CD14-positive monocyte (primary cell): ENCODE results near the gene PSG7. TPM values are rescaled to one million over a fixed set of nuclear protein-coding genes. Genes with fewer than 3 reads are reported as not detected.
"Not testable (repeated sequence)": the region's sequence is repeated elsewhere in the genome, so short reads cannot be mapped to it uniquely, and the experiment has no call there.

Experiments used
- DNase-seq, 3 donors: peaks; one replicate each; pipeline ENCODE4 v3.0.0-alpha.2; 2011 to 2022
- H2AFZ ChIP-seq: 2 replicates; pipeline ENCODE4 v1.6.0; 2012; ENCODE audit warnings: mild to moderate bottlenecking, low read depth, low read length, inconsistent platforms; ENCODE audit not compliant: insufficient read depth, poor library complexity, severe bottlenecking
- H3K27ac ChIP-seq, 2 donors: 1 replicate in 1 of 2; 2 replicates in 1 of 2; pipeline ENCODE4 v1.5.1; 2012 to 2013; ENCODE audit warnings: low read length in 2 of 2, control low read depth in 1 of 2, inconsistent platforms in 1 of 2, low read depth in 1 of 2, mild to moderate bottlenecking in 1 of 2
- H3K27me3 ChIP-seq, 2 donors: one replicate each; pipeline versions ENCODE4 v1.6.0 to v1.6.1; 2011 to 2013; ENCODE audit warnings: low read length in 2 of 2; ENCODE audit not compliant: control insufficient read depth in 2 of 2, insufficient read depth in 2 of 2
- H3K36me3 ChIP-seq, 2 donors: replicated peaks in 1 of 2; 1 replicate in 1 of 2; 2 replicates in 1 of 2; pipeline versions ENCODE4 v1.5.1 to v1.6.1; 2012 to 2013; ENCODE audit warnings: low read length in 2 of 2, control low read depth in 1 of 2, inconsistent platforms in 1 of 2, mild to moderate bottlenecking in 1 of 2; ENCODE audit not compliant: insufficient read depth in 2 of 2, control insufficient read depth in 1 of 2
- H3K4me1 ChIP-seq, 2 donors: 1 replicate in 1 of 2; 2 replicates in 1 of 2; pipeline versions ENCODE4 v1.5.1 to v1.6.1; 2012 to 2013; ENCODE audit warnings: low read length in 2 of 2, control low read depth in 1 of 2, inconsistent platforms in 1 of 2, mild to moderate bottlenecking in 1 of 2, moderate library complexity in 1 of 2; ENCODE audit not compliant: insufficient read depth in 2 of 2, control insufficient read depth in 1 of 2
- H3K4me2 ChIP-seq: replicated peaks from 2 replicates; pipeline ENCODE3; 2012; ENCODE audit warnings: low read length, moderate library complexity, mild to moderate bottlenecking; ENCODE audit not compliant: poor library complexity, severe bottlenecking; ENCODE audit errors: extremely low read depth
- H3K4me3 ChIP-seq, 3 experiments: fragments of 200-600 bp in 1 of 3; sonication (generic) in 1 of 3; replicated peaks in 1 of 3; 1 replicate in 2 of 3; 2 replicates in 1 of 3; pipeline ENCODE4 v1.5.1; 2011 to 2013; ENCODE audit warnings: low read length in 3 of 3, mild to moderate bottlenecking in 3 of 3, control low read depth in 2 of 3, low read depth in 2 of 3, inconsistent platforms in 1 of 3, moderate library complexity in 1 of 3
- H3K79me2 ChIP-seq: 2 replicates; pipeline ENCODE4 v1.6.0; 2012; ENCODE audit warnings: mild to moderate bottlenecking, control low read depth, inconsistent platforms, low read length, moderate library complexity; ENCODE audit not compliant: insufficient read depth
- H3K9ac ChIP-seq: 2 replicates; pipeline ENCODE4 v1.6.0; 2017; ENCODE audit warnings: low read length, mild to moderate bottlenecking; ENCODE audit not compliant: insufficient read depth, poor library complexity, severe bottlenecking
- H3K9me3 ChIP-seq, 2 donors: replicated peaks in 1 of 2; 1 replicate in 1 of 2; 2 replicates in 1 of 2; pipeline versions ENCODE4 v1.5.1 to v1.6.1; 2012 to 2013; ENCODE audit warnings: low read length in 2 of 2, control low read depth in 1 of 2; ENCODE audit not compliant: control insufficient read depth in 1 of 2, insufficient read depth in 1 of 2
- H4K20me1 ChIP-seq: 2 replicates; pipeline ENCODE4 v1.6.0; 2012; ENCODE audit warnings: mild to moderate bottlenecking, low read length, control low read depth, moderate library complexity; ENCODE audit not compliant: insufficient read depth
- H3K27ac Mint-ChIP-seq, 7 donors: one replicate each; pipeline ENCODE4 v1.8.0; 2020; ENCODE audit warnings: mild to moderate bottlenecking in 7 of 7, mixed read lengths in 7 of 7, moderate library complexity in 6 of 7, inconsistent platforms in 2 of 7
- H3K27me3 Mint-ChIP-seq, 3 donors: one replicate each; pipeline ENCODE4 v1.8.0; 2021 to 2022; ENCODE audit warnings: low read depth in 3 of 3, mild to moderate bottlenecking in 3 of 3, mixed read lengths in 3 of 3, moderate library complexity in 3 of 3, inconsistent platforms in 1 of 3
- H3K36me3 Mint-ChIP-seq, 2 donors: one replicate each; pipeline ENCODE4 v1.8.0; 2020; ENCODE audit warnings: mixed read lengths in 2 of 2, inconsistent platforms in 1 of 2, mild to moderate bottlenecking in 1 of 2
- H3K4me1 Mint-ChIP-seq: one replicate; pipeline ENCODE4 v1.8.0; 2020; ENCODE audit warnings: mild to moderate bottlenecking, mixed read lengths
- H3K4me3 Mint-ChIP-seq, 2 donors: one replicate each; pipeline ENCODE4 v1.8.0; 2020; ENCODE audit warnings: mild to moderate bottlenecking in 2 of 2, mixed read lengths in 2 of 2, moderate library complexity in 1 of 2
- H3K9me3 Mint-ChIP-seq, 7 donors: one replicate each; pipeline ENCODE4 v1.8.0; 2020 to 2022; ENCODE audit warnings: mixed read lengths in 7 of 7, mild to moderate bottlenecking in 6 of 7, moderate library complexity in 6 of 7, inconsistent platforms in 2 of 7
- WGBS: methylation state at CpG from one replicate; pipeline ENCODE4 v1.1.5; 2013; ENCODE audit warnings: missing lambda C conversion rate; ENCODE audit not compliant: insufficient coverage; 5-methylcytosine and 5-hydroxymethylcytosine counted together
- intact Hi-C, 2 donors: fragments of 100-400 bp; cut with micrococcal nuclease; formaldehyde crosslinking; loops; one replicate each; pipeline versions ENCODE4 v1.15.0 to v1.15.1; 2023
- polyA plus RNA-seq, 3 donors: library from polyadenylated mRNA; depleted of rRNA in 1 of 3; unstranded in 2 of 3; stranded (reverse) in 1 of 3; fragments of 300-500 nt in 2 of 3; fragments of >200 nt in 1 of 3; fragmentation: Illumina TruSeq in 2 of 3; gene quantifications; 1 replicate in 2 of 3; 2 replicates in 1 of 3; pipeline ENCODE4 v1.2.3, GENCODE V29; 2012 to 2021
- TF ChIP-seq, protein P1 (sequence below): fragments of 200-600 bp; IDR thresholded peaks from one replicate; pipeline ENCODE4 v1.8.0; 2022; ENCODE audit warnings: antibody characterized with exemption, mild to moderate bottlenecking

Gene PSG7
- polyA plus RNA-seq, 3 donors = not detected

DNA sequence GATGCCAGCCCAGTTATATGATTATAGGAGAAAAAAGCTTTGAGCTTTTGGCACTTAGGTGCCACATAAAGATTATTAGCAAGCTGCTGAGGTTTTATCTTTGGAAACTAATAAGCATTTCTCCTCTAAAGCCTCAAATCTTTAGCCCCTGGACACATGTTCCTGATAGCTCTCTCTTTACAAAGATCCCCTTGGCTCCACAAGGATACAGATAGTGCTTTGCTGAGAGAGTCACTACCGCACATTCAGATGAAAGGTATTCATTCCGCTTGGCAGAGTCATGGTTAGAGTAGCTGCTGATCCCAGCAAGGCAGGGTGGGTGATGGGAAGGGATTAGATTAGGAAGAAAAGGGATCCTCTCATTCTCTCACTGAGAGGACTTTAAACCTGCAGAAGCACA is 28.2 kb upstream of the PSG7 start:
- Histone ChIP-seq H3K36me3 (no peaks in the 10 kb centered on the region), H3K9me3 (no peaks in the 10 kb centered on the region), H3K79me2 (no peaks in the 10 kb centered on the region), H3K4me3 (no peak overlapping the region), H3K27ac (no peak overlapping the region), H3K4me1 (no peaks in the 10 kb centered on the region), H3K4me2 (no peak overlapping the region), H2AFZ (no peak overlapping the region), H4K20me1 (no peaks in the 10 kb centered on the region), H3K27me3 (no peaks in the 10 kb centered on the region), H3K9ac (no peak overlapping the region)
- Mint-ChIP-seq H3K9me3 (peaks cover 0 to 8% (median 0%) of the 10 kb centered on the region in 7 donors), H3K36me3 (no peaks in the 10 kb centered on the region), H3K4me3 (no peak overlapping the region), H3K27ac (no peak overlapping the region), H3K27me3 (peaks cover 0 to 2% (median 0%) of the 10 kb centered on the region in 3 donors), H3K4me1 (no peaks in the 10 kb centered on the region)
- intact Hi-C loops = no loop called here
- WGBS = 100% methylated on average over 1 of the region's 2 CpGs
- TF ChIP-seq, protein P1, sequence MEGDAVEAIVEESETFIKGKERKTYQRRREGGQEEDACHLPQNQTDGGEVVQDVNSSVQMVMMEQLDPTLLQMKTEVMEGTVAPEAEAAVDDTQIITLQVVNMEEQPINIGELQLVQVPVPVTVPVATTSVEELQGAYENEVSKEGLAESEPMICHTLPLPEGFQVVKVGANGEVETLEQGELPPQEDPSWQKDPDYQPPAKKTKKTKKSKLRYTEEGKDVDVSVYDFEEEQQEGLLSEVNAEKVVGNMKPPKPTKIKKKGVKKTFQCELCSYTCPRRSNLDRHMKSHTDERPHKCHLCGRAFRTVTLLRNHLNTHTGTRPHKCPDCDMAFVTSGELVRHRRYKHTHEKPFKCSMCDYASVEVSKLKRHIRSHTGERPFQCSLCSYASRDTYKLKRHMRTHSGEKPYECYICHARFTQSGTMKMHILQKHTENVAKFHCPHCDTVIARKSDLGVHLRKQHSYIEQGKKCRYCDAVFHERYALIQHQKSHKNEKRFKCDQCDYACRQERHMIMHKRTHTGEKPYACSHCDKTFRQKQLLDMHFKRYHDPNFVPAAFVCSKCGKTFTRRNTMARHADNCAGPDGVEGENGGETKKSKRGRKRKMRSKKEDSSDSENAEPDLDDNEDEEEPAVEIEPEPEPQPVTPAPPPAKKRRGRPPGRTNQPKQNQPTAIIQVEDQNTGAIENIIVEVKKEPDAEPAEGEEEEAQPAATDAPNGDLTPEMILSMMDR = no peak
- no peak for DNase-seq

DNA sequence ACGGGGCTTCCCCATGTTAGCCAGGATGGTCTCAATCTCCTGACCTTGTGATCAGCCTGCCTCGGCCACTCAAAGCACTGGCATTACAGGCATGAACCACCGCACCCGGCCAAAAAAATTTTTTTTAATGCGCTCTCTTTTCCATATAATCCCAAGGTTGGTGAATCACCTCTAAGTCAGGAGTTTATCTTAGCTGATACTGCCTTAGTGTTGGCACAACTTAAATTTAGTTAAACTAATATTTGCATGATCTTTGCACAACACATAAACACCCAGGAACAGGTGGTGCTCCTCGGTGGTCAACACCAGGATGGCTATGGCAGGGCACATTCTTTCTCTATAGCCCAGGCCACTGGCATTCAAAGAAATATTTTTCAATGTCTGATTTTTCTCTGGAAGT is 24.1 kb upstream of the PSG7 start:
- Histone ChIP-seq H3K27ac (no peak overlapping the region), H3K4me2 (no peak overlapping the region), H2AFZ (no peak overlapping the region), H3K36me3 (no peaks in the 10 kb centered on the region), H3K4me3 (no peak overlapping the region), H3K9ac (no peak overlapping the region), H3K9me3 (no peaks in the 10 kb centered on the region), H4K20me1 (no peaks in the 10 kb centered on the region), H3K79me2 (no peaks in the 10 kb centered on the region), H3K27me3 (no peaks in the 10 kb centered on the region), H3K4me1 (no peaks in the 10 kb centered on the region)
- Mint-ChIP-seq H3K27ac (no peak overlapping the region), H3K27me3 (peaks cover 0 to 7% (median 2%) of the 10 kb centered on the region in 3 donors), H3K36me3 (no peaks in the 10 kb centered on the region), H3K4me3 (no peak overlapping the region), H3K4me1 (no peaks in the 10 kb centered on the region), H3K9me3 (peaks cover 0 to 5% (median 2%) of the 10 kb centered on the region in 7 donors)
- intact Hi-C loops = no loop called here
- no CpG with 5 or more reads among the region's 6 CpGs for WGBS
- DNase-seq = no peak
- TF ChIP-seq, protein P1 = no peak

DNA sequence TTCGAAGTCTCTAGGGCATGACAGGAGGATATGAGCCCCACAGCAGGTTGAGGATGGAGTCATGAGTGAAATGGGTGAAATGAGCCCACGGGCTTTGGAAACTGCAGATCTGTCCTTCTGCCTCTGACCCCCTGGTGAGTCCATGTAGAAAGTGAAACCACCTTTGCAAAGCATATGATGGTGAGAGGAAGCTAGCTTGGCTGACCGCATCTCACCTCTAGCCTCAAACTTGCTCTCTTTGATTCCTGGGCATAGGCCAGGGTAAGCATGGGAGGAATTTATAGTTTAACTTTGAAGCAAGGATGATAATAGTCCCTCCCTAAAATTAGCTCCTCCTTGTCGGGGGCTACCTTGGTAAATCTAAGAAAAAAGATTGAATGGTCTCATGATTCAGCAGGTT is 15.1 kb upstream of the PSG7 start:
- intact Hi-C loops, H3K9ac ChIP-seq, DNase-seq, H4K20me1 ChIP-seq, H3K4me3 Mint-ChIP-seq, H3K4me2 ChIP-seq, H3K9me3 ChIP-seq, H3K36me3 ChIP-seq, H3K4me1 ChIP-seq, H2AFZ ChIP-seq, H3K4me1 Mint-ChIP-seq, H3K27me3 Mint-ChIP-seq, H3K9me3 Mint-ChIP-seq, H3K27ac ChIP-seq, H3K27me3 ChIP-seq, H3K36me3 Mint-ChIP-seq, H3K4me3 ChIP-seq, H3K79me2 ChIP-seq, H3K27ac Mint-ChIP-seq: not testable (repeated sequence)
- 80% methylated on average over 1 of the region's 4 CpGs for WGBS
